GM06990 (cell line): ENCODE measurements around the gene SERPINC1.

ENCODE experiments used
- DNase-seq: peaks from one replicate; pipeline ENCODE4 v3.0.0-alpha.2; 2011; ENCODE audit not compliant: insufficient read length; ENCODE audit errors: extremely low read depth
- H3K27me3 ChIP-seq: replicated peaks from 2 replicates; pipeline ENCODE4 v1.6.0; 2011; ENCODE audit warnings: low read length; ENCODE audit not compliant: control insufficient read depth, insufficient read depth
- H3K36me3 ChIP-seq: 2 replicates; pipeline ENCODE4 v1.5.1; 2011; ENCODE audit warnings: low read length; ENCODE audit not compliant: control insufficient read depth, insufficient read depth
- H3K4me3 ChIP-seq: replicated peaks from 2 replicates; pipeline ENCODE4 v1.5.1; 2011; ENCODE audit warnings: low read depth, mild to moderate bottlenecking, control low read depth, low read length
- CTCF ChIP-seq: IDR thresholded peaks from 2 replicates; pipeline ENCODE4 v1.5.1; 2011; ENCODE audit warnings: low read length, control low read depth, mild to moderate bottlenecking, inconsistent platforms; ENCODE audit not compliant: insufficient read depth, poor library complexity, severe bottlenecking

The SERPINC1 gene

GRCh38 chr1:173857363-173857917 is 59.7 kb downstream of the SERPINC1 start:
- no peak for DNase-seq
- H3K27me3 ChIP-seq = no peaks in the 10 kb centered on the region
- no peak for TF ChIP-seq CTCF
- no peak overlapping the region for H3K4me3 ChIP-seq
- peaks cover 4% of the 10 kb centered on the region for H3K36me3 ChIP-seq

GRCh38 chr1:173856903-173857302 is 60.2 kb downstream of the SERPINC1 start:
- no peak for TF ChIP-seq CTCF
- Histone ChIP-seq H3K36me3 (peaks cover 4% of the 10 kb centered on the region), H3K4me3 (no peak overlapping the region), H3K27me3 (no peaks in the 10 kb centered on the region)
- no peak for DNase-seq

GRCh38 chr1:173856014-173856413 is 61.1 kb downstream of the SERPINC1 start:
- Histone ChIP-seq H3K36me3 (peaks cover 4% of the 10 kb centered on the region), H3K27me3 (no peaks in the 10 kb centered on the region), H3K4me3 (no peak overlapping the region)
- TF ChIP-seq CTCF = no peak
- DNase-seq = no peak
